SU-DHL-6 (cell line): ENCODE measurements around the gene AURKAIP1.
A peak's percentile ranks its signal among the peaks of the same experiment; 100 is the strongest.

Experiments used
- H2AFZ ChIP-seq: fragments of 200-600 bp; sonication (generic); 2 replicates; pipeline ENCODE4 v1.6.1; 2014; ENCODE audit warnings: low read depth, mild to moderate bottlenecking, moderate library complexity, mixed read lengths, antibody characterized with exemption, low read length; ENCODE audit not compliant: severe bottlenecking
- H3F3A ChIP-seq: fragments of 200-600 bp; shearing (Covaris generic); 2 replicates; pipeline ENCODE4 v1.6.0; 2016; ENCODE audit warnings: antibody characterized with exemption, mild to moderate bottlenecking; ENCODE audit not compliant: insufficient read depth
- H3K27ac ChIP-seq: fragments of 200-600 bp; sonication (generic); 2 replicates; pipeline ENCODE4 v1.5.1; 2016; ENCODE audit warnings: low read depth, mild to moderate bottlenecking, low read length, moderate library complexity, mixed read lengths
- H3K27me3 ChIP-seq: fragments of 200-600 bp; sonication (generic), shearing (Covaris generic); 2 replicates; pipeline ENCODE4 v1.6.0; 2014; ENCODE audit warnings: mild to moderate bottlenecking, low read length
- H3K36me3 ChIP-seq: fragments of 200-600 bp; sonication (generic); 2 replicates; pipeline ENCODE4 v1.6.1; 2014; ENCODE audit warnings: mild to moderate bottlenecking, low read length, mixed read lengths
- H3K4me2 ChIP-seq: fragments of 300-600, 200-600 bp; shearing (Covaris generic), sonication (generic); 2 replicates; pipeline ENCODE4 v1.6.0; 2014; ENCODE audit warnings: low read length, low read depth, mild to moderate bottlenecking; ENCODE audit not compliant: poor library complexity, severe bottlenecking
- H3K4me3 ChIP-seq: fragments of 200-600 bp; sonication (generic); 2 replicates; pipeline ENCODE4 v1.5.1; 2014; ENCODE audit warnings: antibody characterized with exemption, low read length, mild to moderate bottlenecking, mixed read lengths; ENCODE audit not compliant: insufficient read depth, poor library complexity, severe bottlenecking
- H3K79me2 ChIP-seq: fragments of 200-600 bp; sonication (generic); 2 replicates; pipeline ENCODE4 v1.6.1; 2014; ENCODE audit warnings: mild to moderate bottlenecking, low read length, moderate library complexity; ENCODE audit not compliant: insufficient read depth
- H3K9ac ChIP-seq: fragments of 200-600 bp; sonication (generic); 2 replicates; pipeline ENCODE4 v1.7.0; 2014; ENCODE audit warnings: mild to moderate bottlenecking, low read length
- H3K9me2 ChIP-seq: fragments of 200-600 bp; sonication (generic); replicated peaks from 2 replicates; pipeline ENCODE4 v1.6.1; 2014; ENCODE audit warnings: low read length; ENCODE audit not compliant: insufficient read depth
- H3K9me3 ChIP-seq: fragments of 200-600 bp; sonication (generic); 2 replicates; pipeline ENCODE4 v1.6.1; 2014; ENCODE audit warnings: low read length, mixed read lengths; ENCODE audit not compliant: insufficient read depth
- H4K20me1 ChIP-seq: fragments of 200-600 bp; sonication (generic); 2 replicates; pipeline ENCODE4 v1.6.1; 2014; ENCODE audit warnings: low read depth, mild to moderate bottlenecking, antibody characterized with exemption, low read length, moderate library complexity, mixed read lengths
- CTCF ChIP-seq: fragments of 200-600 bp; sonication (generic); IDR thresholded peaks from one replicate; pipeline ENCODE4 v1.5.1; 2017; ENCODE audit warnings: antibody characterized with exemption, mild to moderate bottlenecking, low read length, moderate library complexity; ENCODE audit not compliant: insufficient read depth, poor library complexity, severe bottlenecking
- EZH2phosphoT487 ChIP-seq: fragments of 200-600 bp; sonication (generic), shearing (Covaris generic); conservative IDR thresholded peaks from 2 replicates; pipeline ENCODE4 v1.6.1; 2018; ENCODE audit warnings: mild to moderate bottlenecking, antibody characterized with exemption, low read length, moderate library complexity, mixed read lengths

Gene AURKAIP1

GRCh38 chr1:1352786-1353388 is 22.1 kb downstream of the AURKAIP1 start:
- Histone ChIP-seq H3K27ac (no peak overlapping the region), H3K4me3 (no peak overlapping the region), H3K4me2 (no peak overlapping the region), H3K9me2 (no peaks in the 10 kb centered on the region), H4K20me1 (no peaks in the 10 kb centered on the region), H3K36me3 (no peaks in the 10 kb centered on the region), H3F3A (peaks cover 6% of the 10 kb centered on the region; the same call in 1 of the 2 replicates), H3K79me2 (no peaks in the 10 kb centered on the region), H3K9ac (no peak overlapping the region), H3K27me3 (no peaks in the 10 kb centered on the region), H3K9me3 (no peaks in the 10 kb centered on the region), H2AFZ (no peak overlapping the region)
- TF ChIP-seq CTCF: no peak
- TF ChIP-seq EZH2phosphoT487: no peak

- Histone ChIP-seq H3K9me2 (no peaks in the 10 kb centered on the region), H3K4me2 (no peak overlapping the region), H3K79me2 (0 out of 2 replicates have a peak, but pooled peaks cover 1% of the 10 kb centered on the region), H4K20me1 (no peaks in the 10 kb centered on the region), H3K27ac (no peak overlapping the region), H3K9ac (no peak overlapping the region), H3K27me3 (no peaks in the 10 kb centered on the region), H3K4me3 (no peak overlapping the region), H3K36me3 (no peaks in the 10 kb centered on the region), H2AFZ (no peak overlapping the region), H3K9me3 (no peaks in the 10 kb centered on the region), H3F3A (peaks cover 6% of the 10 kb centered on the region; the same call in 1 of the 2 replicates)
- TF ChIP-seq CTCF: no peak
- no peak for TF ChIP-seq EZH2phosphoT487
Observed at GRCh38 chr1:1351511-1352427, 23.2 kb downstream of the AURKAIP1 start.

GRCh38 chr1:1349256-1350012 is 25.6 kb downstream of the AURKAIP1 start, which contains the start of gene DVL1:
DVL1 (minus strand) TSS chr1:1349418; CDS start chr1:1349065, 353 bp downstream.
- Histone ChIP-seq H3K4me3 (peak within 1 kb of the TSS; percentile 88), H2AFZ (no peak within 1 kb of the TSS)

More at GRCh38 chr1:1349256-1350012, 25.6 kb downstream of the AURKAIP1 start, which contains the start of gene DVL1:
- Histone ChIP-seq H3K27ac (peak within 1 kb of the TSS; percentile 62), H3K27me3 (no peaks in the 10 kb centered on the region), H3K79me2 (peaks cover 6% of the 10 kb centered on the region; the same call in 1 of the 2 replicates), H3K4me2 (peak within 1 kb of the TSS; percentile 91), H3K36me3 (no peaks in the 10 kb centered on the region), H3K9me2 (no peaks in the 10 kb centered on the region), H4K20me1 (no peaks in the 10 kb centered on the region), H3F3A (peaks cover 6% of the 10 kb centered on the region; the same call in 1 of the 2 replicates), H3K9ac (peak within 1 kb of the TSS; percentile 78), H3K9me3 (no peaks in the 10 kb centered on the region)
- no peak for TF ChIP-seq EZH2phosphoT487
- TF ChIP-seq CTCF: peak; percentile 43
